Measurements from ENCODE around the gene ARHGEF1.

DNA sequence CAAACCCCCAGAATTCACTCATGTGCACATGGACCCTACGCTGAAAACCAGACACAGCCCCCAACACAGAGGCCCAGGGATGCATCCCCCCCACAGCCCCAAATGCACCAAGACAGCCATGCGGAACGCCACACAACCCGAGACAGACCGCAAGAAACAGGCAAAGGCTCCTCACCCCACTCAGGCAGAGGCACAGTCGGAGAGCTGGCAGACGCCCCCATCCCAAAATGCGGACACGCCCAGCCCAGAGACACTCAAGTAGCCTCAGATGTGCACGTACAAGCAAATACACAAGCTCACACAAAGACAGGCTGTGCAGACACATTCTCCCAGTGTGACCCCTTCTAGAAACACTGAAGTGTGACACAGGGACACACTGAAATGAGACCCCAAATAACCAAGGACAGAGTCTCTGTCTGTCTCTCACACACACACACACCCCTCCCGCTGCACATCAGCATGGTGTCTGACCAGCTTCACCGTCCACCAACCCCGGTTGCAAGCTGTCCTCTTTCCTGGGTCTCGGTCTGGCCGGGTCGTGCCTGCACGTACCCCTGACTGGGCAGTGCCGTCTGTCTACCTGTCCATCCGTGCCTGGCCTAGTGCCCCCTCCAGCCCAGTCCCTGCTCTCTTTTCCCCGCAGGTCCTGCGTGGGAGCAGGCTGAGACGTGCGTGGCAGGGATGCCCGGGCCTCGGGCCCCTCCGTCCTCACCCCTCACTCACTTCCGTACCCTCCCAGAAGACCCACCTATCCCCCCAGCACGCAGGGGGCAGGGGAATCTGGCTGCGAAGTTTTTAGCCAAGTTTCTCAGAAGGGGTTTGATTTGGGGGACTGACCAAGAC lies 29.1 kb downstream of the ARHGEF1 start:
- TF ChIP-seq, protein P1, sequence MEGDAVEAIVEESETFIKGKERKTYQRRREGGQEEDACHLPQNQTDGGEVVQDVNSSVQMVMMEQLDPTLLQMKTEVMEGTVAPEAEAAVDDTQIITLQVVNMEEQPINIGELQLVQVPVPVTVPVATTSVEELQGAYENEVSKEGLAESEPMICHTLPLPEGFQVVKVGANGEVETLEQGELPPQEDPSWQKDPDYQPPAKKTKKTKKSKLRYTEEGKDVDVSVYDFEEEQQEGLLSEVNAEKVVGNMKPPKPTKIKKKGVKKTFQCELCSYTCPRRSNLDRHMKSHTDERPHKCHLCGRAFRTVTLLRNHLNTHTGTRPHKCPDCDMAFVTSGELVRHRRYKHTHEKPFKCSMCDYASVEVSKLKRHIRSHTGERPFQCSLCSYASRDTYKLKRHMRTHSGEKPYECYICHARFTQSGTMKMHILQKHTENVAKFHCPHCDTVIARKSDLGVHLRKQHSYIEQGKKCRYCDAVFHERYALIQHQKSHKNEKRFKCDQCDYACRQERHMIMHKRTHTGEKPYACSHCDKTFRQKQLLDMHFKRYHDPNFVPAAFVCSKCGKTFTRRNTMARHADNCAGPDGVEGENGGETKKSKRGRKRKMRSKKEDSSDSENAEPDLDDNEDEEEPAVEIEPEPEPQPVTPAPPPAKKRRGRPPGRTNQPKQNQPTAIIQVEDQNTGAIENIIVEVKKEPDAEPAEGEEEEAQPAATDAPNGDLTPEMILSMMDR (IDR thresholded peaks at IDR 0.05): no peak
- TF ChIP-seq POLR2A (IDR thresholded peaks at IDR 0.05): no peak
